ENCODE measurements around the gene ARID3C.

The ARID3C gene

GRCh38 chr9:34592895-34593601 is 35.8 kb downstream of the ARID3C start:
- DNase-seq = no peak

- DNase-seq = no peak
Observed at GRCh38 chr9:34591917-34592866, 36.7 kb downstream of the ARID3C start.

- DNase-seq = peak; percentile 100
Observed at GRCh38 chr9:34591248-34591916, 37.5 kb downstream of the ARID3C start.

- no peak for DNase-seq
Observed at GRCh38 chr9:34590381-34591247, 38.3 kb downstream of the ARID3C start.

GRCh38 chr9:34589636-34590380 is 39.1 kb downstream of the ARID3C start, which contains the start of gene CNTFR:
TSS of gene CNTFR (minus strand) at chr9:34589724. CDS start at chr9:34568981, 20,743 bp downstream.
- DNase-seq = peak; percentile 81

GRCh38 chr9:34588671-34589635 is 39.9 kb downstream of the ARID3C start:
- no peak for DNase-seq

GRCh38 chr9:34587271-34587670 is 41.6 kb downstream of the ARID3C start:
- no peak for DNase-seq

- DNase-seq = no peak
Observed at GRCh38 chr9:34585946-34586669, 42.8 kb downstream of the ARID3C start.

GRCh38 chr9:34584970-34585369 is 43.9 kb downstream of the ARID3C start:
- no peak for DNase-seq

- no peak for DNase-seq
Observed at GRCh38 chr9:34582787-34583186, 46.1 kb downstream of the ARID3C start.

- no peak for DNase-seq
Observed at GRCh38 chr9:34581318-34581717, 47.5 kb downstream of the ARID3C start.

GRCh38 chr9:34580358-34580757 is 48.5 kb downstream of the ARID3C start:
- no peak for DNase-seq

- no peak for DNase-seq
Observed at GRCh38 chr9:34579808-34580163, 49.1 kb downstream of the ARID3C start.

GRCh38 chr9:34579104-34579807 is 49.6 kb downstream of the ARID3C start:
- DNase-seq = no peak

- no peak for DNase-seq
Observed at GRCh38 chr9:34578241-34579103, 50.4 kb downstream of the ARID3C start.

- DNase-seq = no peak
Observed at GRCh38 chr9:34577400-34578240, 51.2 kb downstream of the ARID3C start.

Measured in 8988T (cell line).